HAP-1 (cell line): ENCODE data around the gene AGL.

Experiments
- DNase-seq, 2 experiments: peaks; one replicate each; pipeline ENCODE4 v3.0.0-alpha.2; 2016 to 2020; ENCODE audit warnings: low spot score in 2 of 2
- H3K27me3 ChIP-seq: fragments of 250-450 bp; sonication (Bioruptor Pico); 2 replicates; pipeline ENCODE4 v1.5.1; 2020; ENCODE audit warnings: low read depth, mild to moderate bottlenecking, moderate library complexity
- H3K36me3 ChIP-seq: fragments of 250-450 bp; sonication (Bioruptor Pico); replicated peaks from 2 replicates; pipeline ENCODE4 v1.5.1; 2020; ENCODE audit warnings: mild to moderate bottlenecking
- H3K4me1 ChIP-seq: fragments of 250-450 bp; sonication (Bioruptor Pico); 2 replicates; pipeline ENCODE4 v1.5.1; 2020; ENCODE audit warnings: mild to moderate bottlenecking
- H3K4me3 ChIP-seq: fragments of 250-450 bp; sonication (Bioruptor Pico); 2 replicates; pipeline ENCODE4 v1.5.1; 2020; ENCODE audit warnings: mild to moderate bottlenecking, moderate library complexity
- H3K9me3 ChIP-seq: fragments of 250-450 bp; sonication (Bioruptor Pico); 2 replicates; pipeline ENCODE4 v1.5.1; 2020; ENCODE audit warnings: mild to moderate bottlenecking, moderate library complexity
- in situ Hi-C: fragments of 300-500 bp; cut with MboI; formaldehyde crosslinking; loops from 3 replicates; pipeline ENCODE4 v1.14.3; 2020; ENCODE audit warnings: low sequenced_read_pairs, inconsistent platforms, mixed read lengths

The AGL gene

DNA sequence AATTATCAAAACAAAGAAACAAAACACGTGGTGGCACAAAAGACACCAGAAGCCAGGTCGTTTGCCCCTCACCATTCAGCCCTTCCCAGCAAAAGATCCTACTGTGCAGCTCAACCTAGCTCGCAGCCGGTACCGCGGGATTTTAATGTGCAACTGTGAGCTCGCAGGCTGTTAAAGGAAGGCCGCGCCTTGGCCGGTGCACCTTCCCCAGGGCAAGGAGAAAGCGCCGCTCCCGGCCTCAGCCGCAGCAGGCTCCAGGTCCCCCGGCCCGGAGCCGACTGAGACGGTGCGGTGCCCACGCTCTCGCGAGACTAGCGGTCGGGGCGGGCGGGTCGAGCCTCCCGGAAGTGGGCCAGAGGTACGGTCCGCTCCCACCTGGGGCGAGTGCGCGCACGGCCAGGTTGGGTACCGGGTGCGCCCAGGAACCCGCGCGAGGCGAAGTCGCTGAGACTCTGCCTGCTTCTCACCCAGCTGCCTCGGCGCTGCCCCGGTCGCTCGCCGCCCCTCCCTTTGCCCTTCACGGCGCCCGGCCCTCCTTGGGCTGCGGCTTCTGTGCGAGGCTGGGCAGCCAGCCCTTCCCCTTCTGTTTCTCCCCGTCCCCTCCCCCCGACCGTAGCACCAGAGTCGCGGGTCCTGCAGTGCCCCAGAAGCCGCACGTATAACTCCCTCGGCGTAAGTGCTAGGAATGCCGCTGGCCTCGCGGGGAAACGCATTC, at the start of gene AGL:
Gene AGL, plus strand, starts transcription at position 618 of the 715 bp plus-strand sequence. CDS start 682 bp downstream, outside the sequence.
- H3K27me3 ChIP-seq, result no peaks in the 10 kb centered on the region
- DNase-seq, result peak; percentile 80 to 91

DNA sequence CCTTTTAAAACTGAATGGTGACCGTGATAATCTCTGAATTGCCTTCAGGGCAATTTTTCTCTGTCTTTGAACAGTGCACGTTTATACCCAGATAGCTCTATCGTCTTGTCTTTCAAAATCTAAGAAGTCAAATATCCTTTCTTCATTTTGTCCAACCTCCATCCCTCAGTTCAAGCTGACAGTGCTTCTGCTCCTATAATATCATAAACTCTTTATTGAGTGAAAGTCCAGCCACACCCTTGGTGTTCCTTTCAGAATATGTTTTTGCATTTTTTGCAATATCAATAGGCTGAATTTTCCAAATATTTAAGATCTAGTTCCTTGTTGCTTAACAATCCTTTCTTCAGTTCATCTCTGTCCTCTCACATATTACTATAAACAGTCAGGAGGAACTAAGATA, 48.6 kb upstream of the AGL start:
- Histone ChIP-seq H3K4me3 (no peak overlapping the region), H3K9me3 (no peaks in the 10 kb centered on the region), H3K27me3 (peaks cover 2% of the 10 kb centered on the region; the same call in 1 of the 2 replicates), H3K36me3 (no peaks in the 10 kb centered on the region), H3K4me1 (no peaks in the 10 kb centered on the region)
- DNase-seq, result no peak
- in situ Hi-C loops, result loop anchor here (10.0 kb wide), 1 partner anchor 653 kb away; no protein-coding TSS in a partner anchor

More for the DNA sequence above, at the start of gene AGL:
- H3K9me3 ChIP-seq, result no peaks in the 10 kb centered on the region
- peak within 1 kb of the TSS; percentile 66 for H3K4me3 ChIP-seq
- H3K36me3 ChIP-seq, result no peaks in the 10 kb centered on the region
- H3K4me1 ChIP-seq, result peaks cover 36% of the 10 kb centered on the region
- in situ Hi-C loops, result no loop called here

DNA sequence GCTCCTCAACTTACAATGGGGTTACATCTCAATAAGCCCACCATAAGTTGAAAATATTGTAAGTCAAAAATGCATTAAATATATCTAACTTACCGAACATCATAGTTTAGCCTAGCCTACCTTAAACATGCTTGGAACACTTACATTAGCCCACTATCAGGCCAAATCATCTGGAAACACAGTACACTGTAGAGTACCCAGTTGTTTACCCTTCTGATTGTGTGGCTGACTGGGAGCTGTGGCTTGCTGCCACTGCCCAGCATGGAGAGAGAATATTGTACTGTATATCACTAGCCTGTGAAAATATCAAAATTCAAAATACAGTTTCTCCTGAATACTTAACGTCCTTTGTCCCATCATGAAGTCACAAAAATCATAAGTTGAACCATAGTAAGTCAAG, 43.3 kb upstream of the AGL start:
- Histone ChIP-seq H3K27me3 (peaks cover 2% of the 10 kb centered on the region; the same call in 1 of the 2 replicates), H3K4me1 (peaks cover 2% of the 10 kb centered on the region; the same call in 1 of the 2 replicates), H3K9me3 (no peaks in the 10 kb centered on the region), H3K36me3 (no peaks in the 10 kb centered on the region), H3K4me3 (no peak overlapping the region)
- DNase-seq, result no peak
- in situ Hi-C loops, result loop anchor here (5.0 to 10.0 kb wide), 2 partner anchors 230 to 648 kb away; a partner anchor contains a TSS

DNA sequence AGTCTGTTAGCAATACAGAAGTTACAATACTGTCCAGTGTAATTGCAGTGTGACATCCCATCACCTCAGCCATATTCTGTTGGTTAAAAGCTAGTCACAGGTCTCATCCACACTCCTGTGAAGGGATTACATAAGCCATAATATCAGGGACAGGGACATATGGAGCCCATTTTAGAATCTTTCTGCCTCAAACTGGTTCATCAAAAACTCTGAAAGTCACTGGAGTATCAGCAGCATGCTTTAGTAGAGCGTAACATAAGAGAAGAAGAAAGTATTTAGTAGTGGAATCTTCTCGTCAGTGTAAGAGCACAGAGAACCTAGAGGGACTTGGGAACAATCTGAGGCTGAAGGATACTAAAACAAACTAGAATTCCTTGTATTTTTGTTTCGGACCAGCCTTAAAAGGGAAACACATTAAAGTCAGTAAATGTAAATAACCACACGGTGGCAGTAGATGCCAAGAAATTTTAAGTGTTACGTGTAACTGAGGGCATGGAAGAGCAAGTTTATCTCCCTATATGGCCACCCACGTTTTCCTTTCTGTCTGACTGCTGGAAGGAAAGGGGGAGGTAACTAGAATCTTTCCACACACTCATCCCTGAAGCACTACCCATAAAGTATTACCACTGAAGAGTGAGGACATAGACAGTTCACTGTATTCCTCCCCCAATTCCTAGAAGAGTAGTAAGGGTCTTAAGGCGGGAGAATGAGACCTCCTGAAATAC, 41.6 kb upstream of the AGL start:
- in situ Hi-C loops, result loop anchor here (5.0 to 10.0 kb wide), 2 partner anchors 229 to 646 kb away; a partner anchor contains a TSS
- peak; percentile 68 to 91 for DNase-seq
- Histone ChIP-seq H3K9me3 (no peaks in the 10 kb centered on the region), H3K36me3 (no peaks in the 10 kb centered on the region), H3K4me3 (no peak overlapping the region), H3K27me3 (peaks cover 2% of the 10 kb centered on the region; the same call in 1 of the 2 replicates), H3K4me1 (peaks cover 2% of the 10 kb centered on the region; the same call in 1 of the 2 replicates)

DNA sequence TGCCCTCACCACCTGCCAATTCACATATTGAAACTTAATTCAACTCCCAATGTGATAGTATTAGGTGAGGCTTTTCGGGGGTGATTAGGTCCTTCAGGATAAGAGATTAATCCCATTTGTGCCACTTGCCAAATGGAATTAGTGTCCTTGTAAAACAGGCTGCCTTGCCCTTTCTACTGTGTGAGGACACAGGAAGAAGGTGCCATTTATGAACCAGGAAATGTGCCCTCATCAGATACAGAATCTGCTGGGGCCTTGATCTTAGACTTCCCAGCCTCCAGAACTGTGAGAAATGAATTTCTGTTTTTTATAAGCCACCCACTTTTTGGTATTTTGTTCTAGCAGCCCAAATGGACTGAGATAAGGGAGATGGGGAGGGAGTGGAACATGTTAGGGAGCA, 39.1 kb upstream of the AGL start:
- Histone ChIP-seq H3K9me3 (no peaks in the 10 kb centered on the region), H3K27me3 (no peaks in the 10 kb centered on the region), H3K4me3 (no peak overlapping the region), H3K36me3 (no peaks in the 10 kb centered on the region), H3K4me1 (peaks cover 2% of the 10 kb centered on the region; the same call in 1 of the 2 replicates)
- in situ Hi-C loops, result no loop called here
- DNase-seq, result no peak

DNA sequence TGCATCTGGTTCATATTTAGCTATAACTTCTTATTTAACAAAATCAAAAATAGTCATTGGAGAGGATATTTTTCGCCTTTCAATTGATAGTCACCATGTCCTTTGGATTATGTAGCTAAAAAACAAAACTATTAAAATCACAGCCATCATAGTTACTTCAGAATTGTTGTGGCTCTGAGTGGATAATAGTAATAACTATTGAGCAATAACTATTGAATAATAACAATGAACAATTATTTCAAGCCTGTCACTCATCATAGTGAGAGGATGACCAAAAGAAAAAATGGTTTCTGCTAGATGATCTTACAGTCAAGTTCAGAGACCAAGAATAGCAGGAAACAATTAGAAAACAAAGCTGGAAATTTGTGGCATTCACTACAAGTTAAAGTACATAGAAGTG, 38.4 kb upstream of the AGL start:
- no peaks in the 10 kb centered on the region for H3K36me3 ChIP-seq
- no peaks in the 10 kb centered on the region for H3K9me3 ChIP-seq
- in situ Hi-C loops, result no loop called here
- H3K27me3 ChIP-seq, result no peaks in the 10 kb centered on the region
- no peak for DNase-seq
- H3K4me1 ChIP-seq, result peaks cover 2% of the 10 kb centered on the region; the same call in 1 of the 2 replicates
- H3K4me3 ChIP-seq, result no peak overlapping the region

DNA sequence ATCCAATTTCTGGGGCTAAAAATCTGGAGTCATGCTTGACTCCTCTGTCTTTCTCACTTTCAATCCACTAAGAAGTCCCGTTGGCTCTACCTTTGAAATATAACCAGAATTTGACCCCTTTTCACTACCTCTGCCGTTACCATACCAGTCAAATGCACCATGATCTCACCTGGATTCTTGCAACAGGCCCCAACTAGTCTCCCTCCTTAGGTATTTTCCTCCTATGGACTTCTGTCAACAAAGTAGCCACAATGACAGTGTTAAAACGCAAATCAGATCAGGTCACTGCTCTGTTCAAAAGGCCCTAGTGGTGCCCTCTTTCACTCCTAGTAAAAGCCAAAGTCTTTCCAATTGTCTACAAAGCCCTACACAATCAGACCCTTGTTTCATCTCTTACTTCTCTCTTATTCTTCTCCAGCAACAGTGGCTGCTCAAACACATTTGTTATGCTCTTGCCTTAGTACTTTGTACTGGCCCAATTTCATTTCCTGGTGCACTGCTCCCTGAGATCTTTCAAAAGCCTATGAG, 35.7 kb upstream of the AGL start:
- in situ Hi-C loops, result no loop called here
- Histone ChIP-seq H3K4me1 (no peaks in the 10 kb centered on the region), H3K36me3 (no peaks in the 10 kb centered on the region)

DNA sequence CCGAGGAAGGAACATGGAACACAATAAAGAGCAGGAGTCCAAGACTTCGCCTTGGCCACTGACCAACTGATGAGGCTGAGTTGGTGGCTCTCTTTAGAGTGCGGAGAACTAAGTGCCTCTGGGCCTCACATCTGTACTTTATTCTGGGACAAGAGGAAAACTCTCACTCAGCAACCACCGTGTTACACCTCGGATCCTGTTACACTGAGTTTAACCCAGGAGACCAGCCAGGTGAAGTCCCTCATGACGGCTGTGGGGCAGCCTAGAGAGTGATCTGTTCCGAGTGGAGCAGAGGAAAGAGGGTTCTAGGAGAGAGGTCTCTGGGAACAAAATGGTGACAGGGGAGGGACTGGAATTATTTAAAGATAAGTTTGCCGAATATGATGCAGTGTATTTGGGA, 33.5 kb upstream of the AGL start:
- H3K9me3 ChIP-seq, result no peaks in the 10 kb centered on the region
- no peak for DNase-seq
- H3K4me3 ChIP-seq, result no peak overlapping the region
- H3K27me3 ChIP-seq, result no peaks in the 10 kb centered on the region
- in situ Hi-C loops, result no loop called here
- no peaks in the 10 kb centered on the region for H3K4me1 ChIP-seq
- no peaks in the 10 kb centered on the region for H3K36me3 ChIP-seq

More for the DNA sequence above, 35.7 kb upstream of the AGL start:
- no peak overlapping the region for H3K4me3 ChIP-seq
- no peak for DNase-seq
- H3K9me3 ChIP-seq, result no peaks in the 10 kb centered on the region
- no peaks in the 10 kb centered on the region for H3K27me3 ChIP-seq

DNA sequence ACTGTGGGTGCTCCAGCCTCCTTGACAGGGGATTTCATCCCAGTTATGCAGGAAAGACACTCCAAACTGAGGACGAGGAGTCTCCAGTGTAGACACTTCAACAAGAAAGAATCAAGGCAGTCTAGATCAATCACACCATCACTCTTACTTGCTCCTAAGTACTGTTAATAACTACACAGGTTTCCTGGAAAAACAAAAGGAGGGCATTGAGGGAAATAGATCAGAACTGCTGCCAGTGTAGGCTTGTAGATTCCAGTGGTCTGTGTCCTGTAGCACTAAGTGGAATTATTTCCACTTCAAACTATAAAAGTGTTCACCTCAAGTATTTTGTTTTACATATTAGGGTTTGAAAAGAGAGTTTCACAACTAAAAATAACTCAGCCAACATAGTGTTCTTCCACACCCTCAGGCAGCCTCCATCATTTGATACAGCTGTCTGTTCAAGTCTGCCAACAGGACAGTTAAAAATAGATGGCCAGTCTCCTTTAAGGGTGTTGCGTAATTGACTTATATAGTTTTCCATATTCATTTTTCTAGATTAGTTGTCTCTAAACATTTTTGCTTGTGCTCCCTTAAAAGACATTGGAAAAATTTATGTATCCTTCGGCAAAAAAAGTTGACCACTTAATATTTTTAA, 32.0 kb upstream of the AGL start:
- H3K36me3 ChIP-seq, result no peaks in the 10 kb centered on the region
- no peak overlapping the region for H3K4me3 ChIP-seq
- H3K9me3 ChIP-seq, result no peaks in the 10 kb centered on the region
- in situ Hi-C loops, result no loop called here
- no peaks in the 10 kb centered on the region for H3K27me3 ChIP-seq
- no peaks in the 10 kb centered on the region for H3K4me1 ChIP-seq
- no peak for DNase-seq

DNA sequence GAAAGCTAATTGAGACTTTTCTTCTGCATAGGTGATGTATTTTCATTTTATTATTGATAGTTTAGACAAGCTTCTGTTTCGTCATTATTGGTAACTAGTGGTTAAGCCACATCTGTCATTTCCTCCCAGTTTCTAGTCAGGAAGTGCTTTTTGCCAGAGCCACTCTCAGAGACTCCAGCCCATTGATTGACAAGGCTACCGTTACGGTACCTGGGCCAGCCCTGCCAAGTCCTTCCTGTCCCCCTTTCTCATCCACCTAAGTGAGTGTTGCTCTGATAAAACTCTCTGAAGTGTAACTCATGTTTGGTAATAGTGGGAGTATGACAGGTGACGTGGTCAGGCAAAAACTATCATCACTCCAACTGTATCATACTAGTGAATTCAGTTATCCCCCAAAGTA, 29.6 kb upstream of the AGL start:
- Histone ChIP-seq H3K27me3 (no peaks in the 10 kb centered on the region), H3K36me3 (no peaks in the 10 kb centered on the region), H3K4me1 (no peaks in the 10 kb centered on the region), H3K9me3 (no peaks in the 10 kb centered on the region; the same call in 1 of the 2 replicates), H3K4me3 (no peak overlapping the region)
- DNase-seq, result no peak
- in situ Hi-C loops, result no loop called here

DNA sequence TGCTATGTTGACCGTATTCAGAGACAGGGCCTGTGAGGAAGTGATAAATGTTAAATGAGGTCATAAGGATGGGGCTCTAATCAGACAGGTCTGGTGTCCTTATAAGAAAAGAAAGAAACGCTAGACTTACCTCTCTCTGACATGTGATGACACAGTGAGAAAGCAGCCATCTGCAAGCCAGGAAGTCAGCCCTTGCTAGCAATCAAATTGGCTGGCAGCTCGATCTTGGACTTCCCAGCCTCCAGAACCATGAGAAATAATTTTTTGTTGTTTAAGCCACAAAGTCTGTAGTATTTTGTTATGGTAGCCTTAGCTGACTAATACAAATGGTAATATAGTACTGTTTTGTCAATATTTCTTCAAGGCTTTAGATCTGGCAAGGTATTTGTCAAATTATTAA, 25.1 kb upstream of the AGL start:
- in situ Hi-C loops, result no loop called here
- Histone ChIP-seq H3K36me3 (no peaks in the 10 kb centered on the region), H3K4me1 (no peaks in the 10 kb centered on the region)

DNA sequence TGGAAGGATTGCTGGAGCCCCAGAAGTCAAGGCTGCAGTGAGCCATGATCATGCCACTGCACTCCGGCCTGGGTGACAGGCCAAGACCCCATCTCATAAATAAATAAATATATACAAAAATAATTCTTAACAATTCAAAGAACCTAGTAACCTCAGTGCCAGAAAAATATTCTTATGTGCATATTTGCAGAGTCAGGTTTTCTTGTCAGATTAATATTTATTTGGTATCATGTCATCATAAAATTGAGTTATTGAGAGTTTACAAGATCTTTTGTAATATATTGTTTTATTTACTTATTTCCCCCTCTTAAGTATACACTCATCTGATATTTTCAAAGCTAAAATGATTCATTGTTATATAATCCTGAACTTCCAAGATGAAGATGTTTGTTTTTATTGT, 24.5 kb upstream of the AGL start:
- no peak overlapping the region for H3K4me3 ChIP-seq
- no peaks in the 10 kb centered on the region for H3K4me1 ChIP-seq
- DNase-seq, result no peak
- H3K9me3 ChIP-seq, result no peaks in the 10 kb centered on the region; the same call in 1 of the 2 replicates
- H3K36me3 ChIP-seq, result no peaks in the 10 kb centered on the region
- H3K27me3 ChIP-seq, result no peaks in the 10 kb centered on the region
- in situ Hi-C loops, result no loop called here

More for the DNA sequence above, 25.1 kb upstream of the AGL start:
- Histone ChIP-seq H3K4me3 (no peak overlapping the region), H3K9me3 (no peaks in the 10 kb centered on the region; the same call in 1 of the 2 replicates), H3K27me3 (no peaks in the 10 kb centered on the region)
- DNase-seq, result no peak

DNA sequence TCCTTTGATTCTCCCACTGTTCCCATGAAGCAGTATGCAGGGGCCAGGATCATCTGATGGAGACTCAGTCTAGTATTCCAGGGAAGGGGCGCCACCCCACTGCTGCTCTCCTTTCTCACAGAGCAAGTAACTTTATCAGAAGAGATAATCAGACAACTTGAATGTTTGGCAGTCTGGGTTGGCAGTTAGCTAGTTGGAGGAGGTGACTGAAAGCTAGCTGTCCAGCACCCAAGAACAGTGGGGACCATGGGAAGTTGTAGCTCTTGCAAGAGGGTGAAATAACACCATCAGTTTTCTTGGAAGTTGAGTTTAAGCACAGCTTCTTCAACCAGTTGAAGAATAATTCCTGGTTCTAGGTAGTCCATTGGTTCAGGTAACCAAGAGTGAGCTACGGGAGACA, 22.2 kb upstream of the AGL start:
- Histone ChIP-seq H3K4me1 (no peaks in the 10 kb centered on the region), H3K9me3 (no peaks in the 10 kb centered on the region; the same call in 1 of the 2 replicates), H3K27me3 (no peaks in the 10 kb centered on the region), H3K4me3 (no peak overlapping the region), H3K36me3 (no peaks in the 10 kb centered on the region)
- in situ Hi-C loops, result no loop called here
- no peak for DNase-seq
